ENCODE results near the gene OTULIN. TPM values are rescaled to one million over a fixed set of nuclear protein-coding genes. Genes with fewer than 3 reads are reported as not detected.

OTULIN gene
- total RNA-seq, 1 experiment from 2014 or later = 22.4 TPM

GRCh38 chr5:14724633-14725032, 60.1 kb downstream of the OTULIN start:
- TF ChIP-seq CTCF (conservative IDR thresholded peaks at IDR 0.05; ENCODE audit: low read depth, low read length) = no peak
- Histone ChIP-seq H3K9ac (ENCODE audit: low read length) (no peak overlapping the region), H2AFZ (ENCODE audit: low read length) (no peak overlapping the region), H4K20me1 (ENCODE audit: low read length) (no peaks in the 10 kb centered on the region), H3K4me2 (ENCODE audit: low read length) (no peak overlapping the region), H3F3A (ENCODE audit: low read length, unreplicated experiment) (no peaks in the 10 kb centered on the region), H3K79me2 (ENCODE audit: low read length) (no peaks in the 10 kb centered on the region), H3K36me3 (ENCODE audit: low read depth, low read length) (no peaks in the 10 kb centered on the region), H3K4me1 (ENCODE audit: insufficient read depth, low read length) (peaks cover 10% of the 10 kb centered on the region), H3K9me2 (replicated peaks; ENCODE audit: low read length) (no peaks in the 10 kb centered on the region), H3K4me3 (ENCODE audit: low read length) (no peak overlapping the region), H3K27ac (ENCODE audit: low read length) (no peak overlapping the region), H3K27me3 (ENCODE audit: low read length) (no peaks in the 10 kb centered on the region), H3K9me3 (ENCODE audit: low read length) (no peaks in the 10 kb centered on the region)
- ChIA-PET POLR2A (ENCODE audit: unreplicated experiment) (no interaction called here), CTCF (no interaction called here)
- no peak for ATAC-seq
- intact Hi-C loops (cut with micrococcal nuclease) = loop anchor here (5.0 kb wide), 1 partner anchor 148 kb away; the partner anchor contains the start of gene ANKH
- no TSS peak for BruUV-seq (replicated peaks)
- no peak for DNase-seq

- BruUV-seq (replicated peaks) = no TSS peak
- intact Hi-C loops (cut with micrococcal nuclease) = loop anchor here (5.0 kb wide), 1 partner anchor 146 kb away; the partner anchor contains the start of gene ANKH
These were observed 61.7 kb downstream of the OTULIN start for GRCh38 chr5:14726066-14726838.

More at GRCh38 chr5:14726066-14726838, 61.7 kb downstream of the OTULIN start:
- H3K4me1 ChIP-seq (ENCODE audit: insufficient read depth, low read length) = peaks cover 10% of the 10 kb centered on the region
- ChIA-PET CTCF (no interaction called here), POLR2A (ENCODE audit: unreplicated experiment) (no interaction called here)
- H3F3A ChIP-seq (ENCODE audit: low read length, unreplicated experiment) = no peaks in the 10 kb centered on the region
- H3K9me3 ChIP-seq (ENCODE audit: low read length) = no peaks in the 10 kb centered on the region
- no peaks in the 10 kb centered on the region for H3K79me2 ChIP-seq (ENCODE audit: low read length)
- no peaks in the 10 kb centered on the region for H4K20me1 ChIP-seq (ENCODE audit: low read length)
- no peak overlapping the region for H3K4me3 ChIP-seq (ENCODE audit: low read length)
- no peaks in the 10 kb centered on the region for H3K36me3 ChIP-seq (ENCODE audit: low read depth, low read length)
- DNase-seq (peak; percentile 37), ATAC-seq (peak; percentile 43)
- H3K9ac ChIP-seq (ENCODE audit: low read length) = no peak overlapping the region
- no peak overlapping the region for H2AFZ ChIP-seq (ENCODE audit: low read length)
- TF ChIP-seq CTCF (conservative IDR thresholded peaks at IDR 0.05; ENCODE audit: low read depth, low read length) (no peak), EZH2 (IDR thresholded peaks at IDR 0.05; ENCODE audit: low read length, unreplicated experiment) (no peak), EZH2phosphoT487 (IDR thresholded peaks at IDR 0.05; ENCODE audit: borderline replicate concordance, low read length) (no peak)
- H3K4me2 ChIP-seq (ENCODE audit: low read length) = no peak overlapping the region
- no peaks in the 10 kb centered on the region for H3K9me2 ChIP-seq (replicated peaks; ENCODE audit: low read length)
- no peak overlapping the region for H3K27ac ChIP-seq (ENCODE audit: low read length)
- no peaks in the 10 kb centered on the region for H3K27me3 ChIP-seq (ENCODE audit: low read length)
